ENCODE data around the gene RAB3IP.

Gene RAB3IP

GRCh38 chr12:69738351-69739286 is at the start of gene RAB3IP:
Gene RAB3IP, plus strand, starts transcription at chr12:69738860. Its CDS starts 16,549 bp downstream, at chr12:69755409.
- DNase-seq = peak; percentile 94

- no peak for DNase-seq
Measured at GRCh38 chr12:69689638-69690037, 49.0 kb upstream of the RAB3IP start.

DNA sequence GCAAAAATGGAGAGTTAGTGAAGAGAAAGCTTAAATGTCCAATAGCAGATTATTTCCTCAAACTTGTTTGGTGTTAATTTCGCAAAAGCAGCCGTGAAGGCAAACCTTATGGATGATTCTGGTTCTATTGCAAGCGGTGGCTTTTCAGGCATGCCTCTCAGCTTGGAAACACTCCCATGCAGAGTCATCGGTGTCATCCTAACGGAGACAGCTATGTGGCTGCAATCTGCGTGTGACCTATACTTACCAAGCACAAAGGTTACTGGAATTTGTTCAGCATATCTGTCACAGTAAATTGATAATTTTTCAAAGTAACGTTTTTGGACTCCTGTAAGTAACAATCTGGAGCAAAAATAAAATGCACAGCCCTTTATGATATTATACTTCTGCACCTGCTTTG is 44.5 kb upstream of the RAB3IP start:
- DNase-seq = no peak

DNA sequence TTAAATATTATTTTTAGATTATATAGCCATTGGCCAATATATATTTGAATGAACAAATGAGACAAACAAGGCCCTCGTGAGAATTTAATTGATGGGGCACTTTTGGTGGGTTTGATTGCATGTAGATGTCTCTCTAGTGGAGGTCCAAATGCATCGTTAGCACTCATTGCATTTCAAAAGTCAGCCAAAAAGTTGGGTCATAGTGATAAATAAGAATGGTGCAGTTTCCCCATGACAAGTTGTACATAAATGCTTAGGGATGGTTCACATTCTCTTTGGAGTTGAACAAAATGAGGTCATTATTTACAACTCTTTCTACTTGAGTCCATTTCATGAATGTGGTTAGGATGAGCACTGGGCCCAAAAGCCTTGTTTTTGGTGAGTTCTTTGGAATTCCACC is 40.6 kb upstream of the RAB3IP start:
- DNase-seq = no peak

- DNase-seq = no peak
Measured at GRCh38 chr12:69698769-69699540, 39.7 kb upstream of the RAB3IP start, which contains the start of gene BEST3. Gene BEST3, minus strand, starts transcription at chr12:69699303. Its CDS starts 1,505 bp downstream, at chr12:69697798.

DNA sequence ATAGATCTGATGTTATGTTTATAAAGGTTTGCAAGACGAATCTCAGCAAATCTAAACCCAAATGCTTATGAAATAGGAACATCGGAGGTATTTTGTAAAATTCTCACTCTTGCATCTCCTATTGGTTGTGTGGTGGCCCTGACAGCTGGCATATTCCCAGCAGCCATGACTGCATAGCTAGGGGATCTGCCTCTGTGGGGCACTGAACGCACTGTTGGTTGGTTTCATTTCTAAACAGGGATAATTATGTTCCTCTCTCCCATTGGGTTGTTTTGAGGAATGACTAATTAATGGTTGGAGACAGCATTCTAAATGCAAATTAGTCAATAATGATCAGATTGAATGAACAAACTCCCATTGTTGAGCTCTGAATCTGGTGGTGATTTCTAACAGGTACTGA is 36.8 kb upstream of the RAB3IP start:
- no peak for DNase-seq

GRCh38 chr12:69703146-69703642 is 35.5 kb upstream of the RAB3IP start:
- DNase-seq = no peak

DNA sequence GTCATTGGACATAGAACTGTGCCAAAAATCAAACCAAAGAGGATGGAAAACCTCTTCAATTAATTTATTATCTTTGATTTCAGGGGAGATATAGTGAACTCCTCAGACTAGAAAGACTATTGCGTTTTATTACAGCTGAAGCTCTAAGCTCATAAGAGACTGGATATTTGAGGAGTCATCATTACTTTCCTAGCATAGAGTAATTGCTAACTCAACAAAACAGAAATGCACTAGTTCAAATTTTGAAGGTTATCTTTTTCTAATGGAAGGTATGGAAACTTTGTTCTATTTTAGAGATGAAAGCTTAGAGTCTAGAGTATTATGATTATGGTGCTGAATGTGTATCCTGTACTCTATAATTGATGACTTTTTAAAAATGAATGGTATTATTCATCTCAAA is 34.3 kb upstream of the RAB3IP start:
- no peak for DNase-seq

DNA sequence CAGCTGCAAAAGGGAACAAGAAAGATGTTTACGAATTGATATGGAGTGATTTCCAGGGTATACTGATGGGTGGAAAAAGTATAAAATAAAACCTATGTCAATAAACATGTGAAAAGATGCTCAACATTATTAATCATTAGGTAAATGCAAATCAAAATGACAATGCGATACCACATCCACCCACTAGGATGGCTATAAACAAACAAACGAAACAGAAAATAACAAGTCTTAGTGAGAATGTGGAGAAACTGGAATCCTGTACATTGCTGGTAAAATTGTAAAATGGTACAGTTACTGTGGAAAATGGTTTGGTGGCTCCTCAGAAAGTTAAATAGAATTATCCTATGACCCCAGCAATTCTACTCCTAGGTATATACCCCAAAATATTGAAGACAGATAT is 30.0 kb upstream of the RAB3IP start:
- no peak for DNase-seq

- DNase-seq = no peak
Measured at GRCh38 chr12:69712826-69713225, 25.8 kb upstream of the RAB3IP start.

- DNase-seq = no peak
Measured at GRCh38 chr12:69714542-69714941, 24.1 kb upstream of the RAB3IP start.

DNA sequence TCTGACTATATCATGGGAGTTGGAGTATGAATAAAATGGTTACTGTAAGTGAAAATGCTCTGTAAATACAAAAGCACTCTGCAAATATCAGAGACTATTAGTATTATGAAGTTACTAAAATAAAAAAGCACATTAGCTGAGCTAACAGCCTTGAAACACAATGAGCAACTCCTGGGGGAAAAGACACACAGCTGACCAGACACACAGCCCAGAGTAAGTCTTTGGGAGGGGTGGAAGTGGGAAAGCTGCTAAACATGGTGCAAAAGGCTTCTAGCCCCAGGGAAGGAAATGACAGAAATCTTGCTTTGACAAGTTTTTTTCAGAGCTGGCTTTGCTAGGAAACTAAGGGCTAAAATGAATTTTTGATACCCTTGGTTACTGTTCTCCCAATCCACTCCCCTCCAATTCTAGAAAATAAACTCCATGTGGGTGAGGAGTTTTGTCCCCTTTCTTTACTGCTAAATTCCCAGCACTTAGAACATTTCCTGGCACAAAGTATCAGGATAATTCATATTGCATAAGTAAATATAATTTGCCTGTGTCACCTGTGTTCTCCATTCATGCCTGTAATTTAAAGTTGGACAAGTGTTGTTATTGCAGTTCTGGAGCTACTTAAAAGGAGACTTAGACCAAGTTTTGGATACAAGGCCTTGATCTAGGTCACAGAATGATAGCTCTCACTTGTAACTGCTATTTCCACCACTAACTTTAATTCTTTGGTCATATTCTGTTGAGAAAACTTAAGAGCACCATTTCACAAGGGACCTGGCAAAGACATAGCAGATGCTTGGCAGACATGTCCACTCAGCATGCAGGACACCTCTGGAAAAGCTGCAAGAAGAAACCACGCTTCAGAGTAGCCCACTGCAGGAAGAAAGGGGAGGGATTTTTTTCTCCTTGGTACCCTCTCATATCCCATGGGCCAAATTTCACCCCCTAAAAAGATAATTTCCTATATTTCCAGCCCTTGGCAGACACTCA is 19.0 kb upstream of the RAB3IP start:
- DNase-seq = no peak

- DNase-seq = no peak
Measured at GRCh38 chr12:69720750-69721149, 17.9 kb upstream of the RAB3IP start.

DNA sequence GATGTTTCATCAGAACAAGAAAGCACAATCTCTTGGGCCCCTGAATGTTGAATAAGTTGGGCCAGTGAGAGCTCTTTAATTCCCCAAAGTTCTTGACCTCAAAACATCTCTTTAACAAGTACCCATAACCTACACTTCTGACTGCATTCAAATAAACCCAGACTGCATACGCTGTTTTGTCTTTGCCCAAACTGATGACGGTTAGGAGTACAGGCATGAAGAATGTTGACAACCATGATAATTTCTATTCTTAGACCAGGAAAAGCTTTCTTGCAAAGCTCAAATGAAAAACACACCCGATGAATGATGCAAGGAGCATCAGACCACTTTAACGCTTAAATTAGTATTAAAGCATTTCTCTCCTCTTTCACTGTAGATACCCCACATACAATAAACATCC is 11.7 kb upstream of the RAB3IP start:
- no peak for DNase-seq

- no peak for DNase-seq
Measured at GRCh38 chr12:69732088-69732487, 6.6 kb upstream of the RAB3IP start.

DNA sequence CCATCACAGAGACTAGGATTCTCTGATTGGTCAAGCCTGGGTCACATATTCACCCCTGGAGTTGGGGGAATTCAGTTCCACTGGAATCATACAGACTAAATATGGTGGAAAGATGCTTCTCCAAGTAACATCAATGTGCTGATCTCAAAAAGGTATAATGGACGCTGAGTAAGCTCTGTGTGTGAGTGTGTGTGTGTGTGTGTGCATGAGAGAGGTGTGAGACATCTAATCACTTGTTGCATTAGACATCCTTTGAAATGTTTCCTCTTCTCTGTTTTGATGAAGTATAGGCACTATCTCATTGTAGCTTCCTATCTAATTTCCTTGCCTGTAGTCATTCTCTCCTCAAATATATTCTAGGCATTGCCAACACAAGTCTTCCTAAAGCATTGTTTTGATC is 5.0 kb upstream of the RAB3IP start:
- DNase-seq = no peak

- peak; percentile 61 to 64 for DNase-seq
Measured at GRCh38 chr12:69739287-69740191, 879 bp downstream of the RAB3IP start.

DNA sequence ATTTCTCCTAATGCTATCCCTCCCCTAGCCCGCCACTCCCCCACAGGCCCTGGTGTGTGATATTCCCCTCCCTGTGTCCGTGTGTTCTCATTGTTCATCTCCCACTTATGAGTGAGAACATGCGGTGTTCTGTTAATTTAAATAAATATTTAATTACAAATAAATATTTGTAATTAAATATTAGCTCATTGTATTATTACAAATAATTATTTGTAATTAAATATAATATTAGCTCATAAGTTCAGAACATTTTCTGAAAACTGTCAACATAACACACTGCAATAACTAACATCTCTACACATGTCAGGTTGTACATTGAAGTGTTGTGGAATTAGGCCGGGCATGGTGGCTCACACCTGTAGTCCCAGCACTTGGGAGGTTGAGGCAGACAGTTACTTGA is 5.4 kb downstream of the RAB3IP start:
- no peak for DNase-seq

GRCh38 chr12:69751476-69751875 is 12.8 kb downstream of the RAB3IP start:
- no peak for DNase-seq

DNA sequence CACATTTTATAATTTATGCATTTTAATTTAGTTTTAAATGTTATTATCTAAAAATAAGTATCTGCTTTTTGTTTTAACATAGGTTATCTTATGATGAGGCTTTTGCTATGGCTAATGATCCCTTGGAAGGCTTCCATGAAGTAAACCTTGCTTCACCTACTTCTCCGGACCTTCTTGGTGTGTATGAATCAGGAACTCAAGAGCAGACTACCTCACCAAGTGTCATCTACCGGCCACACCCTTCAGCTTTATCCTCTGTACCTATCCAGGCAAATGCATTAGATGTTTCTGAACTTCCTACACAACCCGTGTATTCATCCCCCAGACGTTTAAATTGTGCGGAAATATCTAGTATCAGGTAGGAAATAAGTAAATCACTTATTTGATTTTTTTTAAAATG is 16.6 kb downstream of the RAB3IP start:
- no peak for DNase-seq

GRCh38 chr12:69756088-69756755 is 17.6 kb downstream of the RAB3IP start:
- no peak for DNase-seq
